Mesothelial cell of epicardium (in vitro differentiated cells): ENCODE results near the gene CAMK2G. TPM values are rescaled to one million over a fixed set of nuclear protein-coding genes. Genes with fewer than 3 reads are reported as not detected.
"Not testable (repeated sequence)": the region's sequence is repeated elsewhere in the genome, so short reads cannot be mapped to it uniquely, and the experiment has no call there.

Experiments
- DNase-seq, 2 experiments: peaks; one replicate each; pipeline ENCODE4 v3.0.0; 2021; ENCODE audit warnings: low spot score in 2 of 2; ENCODE audit not compliant: unreplicated experiment in 2 of 2
- H3K27ac Mint-ChIP-seq: 2 replicates; pipeline ENCODE4 v1.8.0; 2021; ENCODE audit warnings: mixed read lengths
- H3K27me3 Mint-ChIP-seq: 2 replicates; pipeline ENCODE4 v1.8.0; 2021; ENCODE audit warnings: low read depth, mixed read lengths
- H3K36me3 Mint-ChIP-seq: 2 replicates; pipeline ENCODE4 v1.8.0; 2021; ENCODE audit warnings: mixed read lengths
- H3K4me1 Mint-ChIP-seq: 2 replicates; pipeline ENCODE4 v1.8.0; 2021; ENCODE audit warnings: mixed read lengths
- H3K4me3 Mint-ChIP-seq: 2 replicates; pipeline ENCODE4 v1.8.0; 2021; ENCODE audit warnings: mild to moderate bottlenecking, moderate library complexity, mixed read lengths
- H3K9me3 Mint-ChIP-seq: 2 replicates; pipeline ENCODE4 v1.8.0; 2021; ENCODE audit warnings: mixed read lengths
- CTCF ChIP-seq: fragments of 200-600 bp; sonication (generic); IDR thresholded peaks from one replicate; pipeline ENCODE4 v1.5.0; 2021; ENCODE audit warnings: antibody characterized with exemption; ENCODE audit not compliant: unreplicated experiment
- total RNA-seq: library from RNA; stranded (reverse); gene quantifications from 3 replicates; pipeline ENCODE4 v1.2.1, GENCODE V29; 2021

The CAMK2G gene
- total RNA-seq, 1 donor from 2014 or later: 28.3 TPM

DNA sequence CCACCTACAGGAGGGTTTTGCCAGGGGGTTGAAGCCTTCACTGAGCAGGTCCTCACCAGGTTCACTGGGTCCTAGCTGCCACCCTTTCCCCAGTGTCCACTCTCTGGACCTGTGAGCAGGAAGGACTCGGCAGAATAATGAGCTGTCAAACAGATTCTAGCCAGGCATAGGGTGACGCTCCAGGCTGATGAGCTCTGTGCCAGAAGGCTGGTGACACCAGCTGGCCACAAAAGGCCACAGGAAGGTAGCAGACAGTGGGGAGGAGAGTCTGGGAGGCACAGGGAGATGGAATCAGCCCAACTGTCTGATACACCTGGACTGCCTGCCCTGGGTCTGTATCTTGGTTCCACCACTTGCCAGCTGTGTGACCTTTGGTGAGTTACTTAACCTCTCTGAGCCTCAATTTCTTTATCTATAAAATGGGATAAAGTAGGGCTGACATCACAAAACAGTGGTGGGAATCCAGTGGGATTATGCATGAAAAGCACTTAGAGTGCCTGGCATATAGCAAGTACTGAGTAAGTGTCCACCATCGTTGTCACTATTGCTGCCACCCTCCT, 36.3 kb downstream of the CAMK2G start:
- Mint-ChIP-seq H3K36me3 (peaks cover 28% of the 10 kb centered on the region), H3K27ac (no peak overlapping the region), H3K27me3 (no peaks in the 10 kb centered on the region), H3K4me1 (no peaks in the 10 kb centered on the region), H3K4me3 (no peak overlapping the region), H3K9me3 (no peaks in the 10 kb centered on the region)
- TF ChIP-seq CTCF: no peak
- no peak for DNase-seq

GRCh38 chr10:73837072-73837471, 37.3 kb downstream of the CAMK2G start:
- TF ChIP-seq CTCF: no peak
- no peaks in the 10 kb centered on the region for H3K4me1 Mint-ChIP-seq
- H3K27me3 Mint-ChIP-seq: no peaks in the 10 kb centered on the region
- no peak for DNase-seq
- H3K27ac Mint-ChIP-seq: no peak overlapping the region
- no peak overlapping the region for H3K4me3 Mint-ChIP-seq
- no peaks in the 10 kb centered on the region for H3K9me3 Mint-ChIP-seq
- H3K36me3 Mint-ChIP-seq: peaks cover 22% of the 10 kb centered on the region

DNA sequence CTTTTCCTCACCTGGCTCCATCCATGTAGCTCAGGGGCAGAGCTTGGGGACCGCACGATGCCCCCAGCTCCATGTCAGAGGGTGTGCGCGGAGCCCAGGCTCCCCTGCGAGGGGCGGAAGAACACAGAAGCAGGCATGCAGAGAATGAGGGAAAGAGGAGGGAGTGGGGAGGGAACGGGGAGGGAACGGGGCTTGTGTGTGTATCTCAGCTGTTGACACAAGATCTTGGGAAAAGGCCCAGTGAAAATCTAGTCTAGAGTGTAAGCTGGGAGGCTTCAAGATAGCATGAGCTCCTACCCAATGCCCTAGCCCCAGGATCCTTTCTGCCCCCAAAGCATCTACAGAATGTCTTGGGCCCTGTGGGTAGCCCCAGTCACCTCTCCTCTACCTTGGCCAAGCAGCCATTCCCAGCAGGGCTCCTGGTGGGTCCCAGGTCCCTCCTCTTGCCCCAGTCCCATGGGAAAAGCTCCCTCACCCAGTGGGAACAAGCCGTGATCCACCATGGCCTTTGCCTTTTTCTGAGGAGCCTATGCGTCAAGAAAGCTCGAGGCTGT, 37.9 kb downstream of the CAMK2G start:
- no peak for TF ChIP-seq CTCF
- Mint-ChIP-seq H3K27ac (no peak overlapping the region), H3K4me1 (no peaks in the 10 kb centered on the region), H3K27me3 (no peaks in the 10 kb centered on the region), H3K9me3 (no peaks in the 10 kb centered on the region), H3K36me3 (peaks cover 20% of the 10 kb centered on the region), H3K4me3 (no peak overlapping the region)
- DNase-seq: no peak

DNA sequence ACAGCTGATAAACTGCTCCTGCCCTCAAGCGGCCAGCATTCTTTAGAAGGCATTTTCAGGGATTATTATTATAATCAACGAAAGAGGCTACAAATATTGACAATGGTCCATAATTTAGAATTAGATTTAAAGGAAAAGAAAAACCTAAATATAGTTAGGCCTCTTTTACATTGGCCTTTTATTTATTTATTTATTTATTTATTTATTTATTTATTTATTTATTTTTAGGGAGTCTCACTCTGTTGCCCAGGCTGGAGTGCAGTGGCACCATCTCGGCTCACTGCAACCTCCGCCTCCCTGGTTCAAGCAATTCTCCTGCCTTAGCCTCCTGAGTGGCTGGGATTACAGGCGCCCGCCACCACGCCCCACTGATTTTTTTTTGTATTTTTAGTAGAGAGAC, 45.3 kb downstream of the CAMK2G start:
- not testable (repeated sequence) for H3K27me3 Mint-ChIP-seq, H3K4me3 Mint-ChIP-seq, H3K36me3 Mint-ChIP-seq, H3K9me3 Mint-ChIP-seq, DNase-seq, H3K27ac Mint-ChIP-seq, H3K4me1 Mint-ChIP-seq

DNA sequence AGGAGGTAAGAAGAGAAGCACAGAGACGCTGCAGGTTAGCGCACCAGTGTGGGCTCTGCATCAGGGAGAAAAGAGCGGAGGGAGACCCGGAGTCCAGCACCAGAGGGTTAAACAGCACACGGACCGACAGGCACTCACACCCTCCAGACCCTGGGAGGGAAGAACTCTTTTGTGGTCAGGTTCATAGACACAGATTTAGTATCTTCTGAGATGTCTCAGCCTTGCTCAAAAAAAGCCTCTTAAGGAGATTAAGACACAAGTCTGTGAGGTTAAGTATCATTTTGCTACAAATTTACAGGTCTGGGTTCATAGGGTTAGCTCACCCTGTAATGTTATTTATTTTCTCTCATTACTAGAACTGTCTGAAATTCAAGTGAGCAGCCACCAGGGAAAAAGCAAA, 46.2 kb downstream of the CAMK2G start:
- H3K27ac Mint-ChIP-seq: no peak overlapping the region
- TF ChIP-seq CTCF: no peak
- H3K9me3 Mint-ChIP-seq: no peaks in the 10 kb centered on the region
- DNase-seq: no peak
- peaks cover 10% of the 10 kb centered on the region for H3K36me3 Mint-ChIP-seq
- H3K4me1 Mint-ChIP-seq: no peaks in the 10 kb centered on the region
- H3K27me3 Mint-ChIP-seq: no peaks in the 10 kb centered on the region
- no peak overlapping the region for H3K4me3 Mint-ChIP-seq

DNA sequence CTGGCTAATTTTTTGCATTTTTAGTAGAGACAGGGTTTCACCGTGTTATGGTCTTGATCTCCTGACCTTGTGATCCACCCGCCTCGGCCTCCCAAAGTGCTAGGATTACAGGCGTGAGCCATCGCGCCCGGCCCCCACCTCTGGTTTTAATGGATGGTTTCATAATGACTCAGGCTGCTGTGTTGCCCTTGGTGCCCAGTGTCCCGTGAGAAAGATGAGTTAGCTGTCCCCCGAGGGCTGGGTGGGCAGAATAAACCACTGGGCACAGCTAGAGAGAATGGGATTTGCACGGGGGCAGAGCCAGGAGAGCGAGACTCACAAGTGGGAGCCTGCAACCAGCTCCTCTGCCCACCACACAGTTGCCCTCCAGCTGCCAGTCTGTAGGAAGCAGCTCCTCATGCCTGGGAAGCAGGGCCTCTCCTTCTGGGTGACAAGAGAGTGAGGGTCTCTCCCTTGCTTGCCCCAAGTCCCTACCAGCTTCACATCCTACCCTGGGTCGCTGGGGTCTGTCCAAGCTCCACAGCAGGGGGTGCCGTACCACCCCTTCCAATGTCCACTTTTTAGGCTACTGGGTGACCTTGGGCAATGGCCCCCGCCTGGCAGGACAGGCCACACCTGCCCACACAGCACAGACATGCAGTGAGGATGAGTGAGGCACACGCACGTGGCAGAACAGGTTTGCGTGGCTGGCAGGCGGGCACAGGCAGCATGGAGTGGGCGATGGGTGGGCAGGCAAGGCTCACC, 46.8 kb downstream of the CAMK2G start:
- Mint-ChIP-seq H3K27ac (no peak overlapping the region), H3K4me1 (no peaks in the 10 kb centered on the region), H3K4me3 (no peak overlapping the region), H3K9me3 (no peaks in the 10 kb centered on the region), H3K36me3 (peaks cover 11% of the 10 kb centered on the region), H3K27me3 (no peaks in the 10 kb centered on the region)
- no peak for TF ChIP-seq CTCF
- DNase-seq: no peak
